Esophagus muscularis mucosa (tissue), 3 donors: ENCODE measurements around the gene TSC22D3.

Source experiments
- CTCF ChIP-seq, 3 experiments: fragments of 200-600 bp in 2 of 3; fragments of 450-650 bp in 1 of 3; sonication (generic) in 2 of 3; IDR thresholded peaks; one replicate each; pipeline ENCODE4 v1.5.1; 2017 to 2019; ENCODE audit warnings: antibody characterized with exemption in 3 of 3, mild to moderate bottlenecking in 2 of 3, moderate library complexity in 1 of 3
- POLR2AphosphoS5 ChIP-seq, 2 donors: sonication (generic); formaldehyde crosslinking; IDR thresholded peaks; one replicate each; pipeline ENCODE4 v1.6.1; 2017; ENCODE audit warnings: antibody characterized with exemption in 2 of 2

GRCh38 chrX:107669885-107670628 lies 105.5 kb downstream of the TSC22D3 start:
- no peak for TF ChIP-seq CTCF (IDR thresholded peaks at IDR 0.05)
- TF ChIP-seq POLR2AphosphoS5 (IDR thresholded peaks at IDR 0.05): no peak
